ENCODE measurements around the gene OTOS. TPM values are rescaled to one million over a fixed set of nuclear protein-coding genes. Genes with fewer than 3 reads are reported as not detected.

Gene OTOS
- total RNA-seq, 2 donors from 2014 or later = not detected

DNA sequence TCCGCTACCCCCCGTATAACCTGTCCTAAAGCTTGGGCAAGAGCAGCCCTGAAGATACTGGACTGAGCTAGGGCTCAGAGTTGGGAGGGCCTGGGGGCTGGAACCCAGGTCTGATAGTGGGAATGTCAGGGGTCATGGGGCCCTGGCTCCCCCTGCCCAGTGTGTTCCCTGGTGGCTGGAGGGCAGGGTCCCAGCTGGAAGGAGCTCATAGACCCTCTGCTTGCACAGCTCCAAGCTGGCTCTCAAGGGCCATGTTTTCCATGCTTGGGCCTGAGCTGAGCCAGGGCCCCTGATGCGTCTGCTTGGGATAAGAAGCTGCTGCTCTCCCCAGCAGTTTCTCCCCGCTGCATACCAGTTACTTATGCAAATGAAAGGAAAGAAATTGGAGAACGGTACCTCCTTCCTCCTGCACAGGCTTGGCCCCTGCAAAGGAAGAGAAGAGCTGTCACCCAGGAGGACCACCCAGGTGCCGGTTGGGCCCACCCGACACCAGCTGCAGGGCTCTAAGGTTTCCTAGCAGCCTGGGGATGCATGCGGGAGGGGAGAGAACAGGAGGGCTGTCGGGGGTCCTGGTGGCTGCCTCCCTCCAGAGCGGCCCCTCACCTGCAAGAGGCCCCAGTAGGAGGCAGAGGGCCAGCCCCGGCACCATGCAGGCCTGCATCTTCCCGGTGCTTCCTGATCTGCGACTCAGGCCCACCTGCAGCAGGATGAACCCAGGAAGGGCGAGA lies 628 bp downstream of the OTOS start:
- Mint-ChIP-seq H3K27ac (no peak overlapping the region), H3K27me3 (no peaks in the 10 kb centered on the region), H3K4me1 (peaks cover 8% of the 10 kb centered on the region), H3K9me3 (no peaks in the 10 kb centered on the region), H3K4me3 (no peak overlapping the region), H3K36me3 (ENCODE audit: low read depth) (peaks cover 8% of the 10 kb centered on the region)
- ATAC-seq (replicated peaks) = no peak

GRCh38 chr2:240139011-240139441 lies 1.4 kb downstream of the OTOS start:
- no peak overlapping the region for H3K4me3 Mint-ChIP-seq
- peaks cover 13% of the 10 kb centered on the region for H3K36me3 Mint-ChIP-seq (ENCODE audit: low read depth)
- H3K27ac Mint-ChIP-seq = no peak overlapping the region
- no peak for ATAC-seq (replicated peaks)
- no peaks in the 10 kb centered on the region for H3K9me3 Mint-ChIP-seq
- no peaks in the 10 kb centered on the region for H3K27me3 Mint-ChIP-seq
- H3K4me1 Mint-ChIP-seq = peaks cover 10% of the 10 kb centered on the region

GRCh38 chr2:240138254-240138984 lies 2.0 kb downstream of the OTOS start:
- no peak for ATAC-seq (replicated peaks)
- Mint-ChIP-seq H3K27me3 (no peaks in the 10 kb centered on the region), H3K4me3 (peak overlapping the region; percentile 97), H3K27ac (no peak overlapping the region), H3K36me3 (ENCODE audit: low read depth) (peaks cover 19% of the 10 kb centered on the region), H3K9me3 (no peaks in the 10 kb centered on the region), H3K4me1 (peaks cover 10% of the 10 kb centered on the region)

DNA sequence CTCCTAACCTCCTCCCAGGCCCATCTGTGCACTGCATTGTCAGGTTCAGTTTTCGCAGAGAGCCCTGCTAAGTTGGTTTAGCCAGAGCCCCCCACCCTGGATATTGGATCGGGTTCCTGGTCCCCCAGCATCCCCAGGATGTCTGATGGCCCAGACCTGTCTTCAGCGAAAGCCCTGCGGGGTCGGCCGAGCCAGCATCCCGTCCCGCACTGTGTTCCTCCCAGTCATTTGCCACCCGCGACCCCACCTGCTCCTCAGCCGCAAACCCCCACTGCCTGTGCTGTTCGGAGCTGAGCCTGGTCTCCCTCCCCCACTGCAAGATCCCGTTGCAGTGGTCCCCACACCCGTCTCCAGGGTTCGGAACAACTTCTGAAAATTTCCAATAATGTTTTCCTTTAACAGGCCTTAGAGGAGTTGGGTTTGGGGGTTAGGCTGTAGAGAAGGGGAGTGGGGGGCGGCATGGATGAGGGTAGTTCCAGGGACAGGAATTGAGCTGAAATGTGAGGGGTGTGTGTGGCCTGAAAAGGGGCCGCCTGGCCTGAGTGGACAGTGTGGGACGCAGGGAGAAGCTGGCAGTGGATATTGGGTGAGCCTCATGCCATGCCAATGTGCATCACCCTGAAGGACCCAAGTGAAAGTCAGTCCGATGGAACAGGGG lies 2.7 kb downstream of the OTOS start:
- Mint-ChIP-seq H3K4me1 (peaks cover 10% of the 10 kb centered on the region), H3K27me3 (no peaks in the 10 kb centered on the region), H3K36me3 (ENCODE audit: low read depth) (peaks cover 26% of the 10 kb centered on the region), H3K9me3 (no peaks in the 10 kb centered on the region), H3K27ac (peak overlapping the region; percentile 8), H3K4me3 (peak overlapping the region; percentile 97)
- no peak for ATAC-seq (replicated peaks)

DNA sequence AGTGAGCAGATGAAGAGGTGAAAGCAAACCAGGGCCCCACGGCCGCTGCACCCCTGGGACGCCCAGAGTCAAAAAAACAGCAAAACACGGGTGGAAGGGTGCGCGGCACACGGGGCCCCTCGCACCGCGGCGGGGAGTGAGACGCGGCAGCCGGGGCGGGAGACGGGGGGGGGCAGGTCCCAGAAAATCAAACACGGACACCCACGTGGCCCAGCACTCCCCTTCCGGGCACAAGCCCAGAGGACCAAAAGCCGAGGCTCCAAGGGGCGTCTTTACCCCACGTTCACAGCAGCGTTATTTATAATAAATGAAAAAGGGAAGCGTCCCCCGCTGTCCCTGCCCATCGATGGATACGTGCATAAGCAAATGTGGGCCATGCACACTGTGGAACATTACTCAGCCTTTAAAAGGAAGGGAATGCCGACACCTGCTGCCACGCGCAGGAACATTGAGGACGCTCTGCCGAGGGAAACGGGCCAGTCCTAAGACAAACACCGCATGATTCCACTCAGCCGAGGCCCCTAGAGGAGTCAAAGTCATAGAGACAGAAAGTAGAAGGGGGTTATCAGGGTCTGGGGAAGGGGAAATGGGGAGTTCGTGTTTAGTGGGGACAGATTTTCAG lies 3.7 kb downstream of the OTOS start:
- Mint-ChIP-seq H3K9me3 (no peaks in the 10 kb centered on the region), H3K4me3 (peak overlapping the region; percentile 97), H3K27me3 (no peaks in the 10 kb centered on the region), H3K36me3 (ENCODE audit: low read depth) (peaks cover 36% of the 10 kb centered on the region), H3K4me1 (peaks cover 10% of the 10 kb centered on the region), H3K27ac (peak overlapping the region; percentile 97)
- peak; percentile 32 for ATAC-seq (replicated peaks)

DNA sequence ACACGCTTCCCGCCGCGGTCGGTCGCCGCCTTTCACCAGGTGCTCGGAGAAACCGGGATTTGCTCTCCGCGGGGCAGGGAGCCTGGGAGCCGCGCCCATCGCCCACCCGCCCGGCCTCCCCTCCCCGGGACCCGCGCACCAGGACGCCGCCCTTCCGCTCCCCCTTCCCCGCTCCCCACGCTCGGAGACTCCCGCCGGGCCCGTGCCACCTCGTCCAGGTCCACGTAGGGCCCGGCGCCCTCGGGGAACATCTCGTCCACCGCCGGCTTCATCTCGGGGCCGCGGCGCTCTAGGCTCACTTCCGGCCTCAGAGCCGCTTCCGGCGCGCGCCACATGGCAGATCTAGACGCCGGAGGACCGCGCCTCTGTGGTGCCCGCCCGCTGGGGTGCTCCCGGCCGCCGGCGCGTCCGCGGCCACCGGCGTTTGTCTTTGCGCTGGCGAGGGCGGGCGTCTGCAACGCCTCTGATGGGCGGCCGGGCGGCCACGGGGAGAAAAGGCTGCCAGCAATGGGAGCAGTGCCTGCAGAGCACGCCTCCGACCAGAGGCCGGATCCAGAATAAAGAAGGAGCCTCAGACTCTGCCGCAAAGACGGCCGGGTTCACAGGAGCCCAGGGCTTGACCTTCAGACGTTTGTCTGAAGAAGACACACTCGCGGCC lies 4.3 kb downstream of the OTOS start, which contains the start of gene COPS9:
Gene COPS9 (minus strand): TSS at position 293 of the 658 bp plus-strand sequence. CDS start 21 bp downstream, at position 272.
- H3K4me1 Mint-ChIP-seq = peaks cover 10% of the 10 kb centered on the region
- H3K27ac Mint-ChIP-seq = peak within 1 kb of the TSS; percentile 97
- peak; percentile 99 for ATAC-seq (replicated peaks)
- H3K4me3 Mint-ChIP-seq = peak within 1 kb of the TSS; percentile 97
- no peaks in the 10 kb centered on the region for H3K27me3 Mint-ChIP-seq
- peaks cover 42% of the 10 kb centered on the region for H3K36me3 Mint-ChIP-seq (ENCODE audit: low read depth)
- no peaks in the 10 kb centered on the region for H3K9me3 Mint-ChIP-seq

- Mint-ChIP-seq H3K27ac (peak overlapping the region; percentile 97), H3K4me3 (peak overlapping the region; percentile 97), H3K36me3 (ENCODE audit: low read depth) (peaks cover 47% of the 10 kb centered on the region), H3K4me1 (peaks cover 10% of the 10 kb centered on the region), H3K9me3 (no peaks in the 10 kb centered on the region), H3K27me3 (no peaks in the 10 kb centered on the region)
- peak; percentile 20 for ATAC-seq (replicated peaks)
These were observed 4.8 kb downstream of the OTOS start for GRCh38 chr2:240135706-240136012.

DNA sequence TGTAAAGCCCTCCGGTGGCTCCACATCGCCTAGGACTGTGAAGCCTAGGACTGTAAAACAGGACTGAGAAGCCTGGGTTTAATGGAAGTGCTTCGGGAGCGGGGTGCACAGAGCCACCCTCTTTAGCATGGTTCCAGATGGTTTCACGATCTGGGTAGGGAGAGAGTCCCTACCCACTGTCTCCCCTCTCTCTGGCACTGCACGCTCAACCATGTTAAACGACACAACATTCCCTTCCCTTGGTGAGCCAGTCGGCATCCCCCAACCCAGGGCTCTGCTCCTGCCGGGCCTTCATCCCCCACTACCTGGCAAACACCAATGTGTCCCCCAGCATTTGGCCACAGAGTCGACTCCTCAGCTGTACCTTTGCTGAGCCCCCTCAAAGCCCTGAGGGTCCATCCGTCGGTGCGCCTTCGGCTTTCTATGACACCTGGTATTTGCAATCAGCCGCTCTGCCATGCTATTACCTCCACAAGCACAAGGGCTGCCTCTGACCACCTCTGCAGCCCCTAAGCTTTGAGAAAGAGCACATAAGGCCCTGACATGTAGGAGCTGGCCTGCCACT lies 5.4 kb downstream of the OTOS start:
- H3K36me3 Mint-ChIP-seq (ENCODE audit: low read depth) = peaks cover 53% of the 10 kb centered on the region
- no peak for ATAC-seq (replicated peaks)
- no peaks in the 10 kb centered on the region for H3K27me3 Mint-ChIP-seq
- no peaks in the 10 kb centered on the region for H3K9me3 Mint-ChIP-seq
- peak overlapping the region; percentile 97 for H3K27ac Mint-ChIP-seq
- peak overlapping the region; percentile 97 for H3K4me3 Mint-ChIP-seq
- peaks cover 10% of the 10 kb centered on the region for H3K4me1 Mint-ChIP-seq

- ATAC-seq (replicated peaks) = no peak
- Mint-ChIP-seq H3K27me3 (no peaks in the 10 kb centered on the region), H3K27ac (peak overlapping the region; percentile 97), H3K4me3 (peak overlapping the region; percentile 97), H3K9me3 (no peaks in the 10 kb centered on the region), H3K36me3 (ENCODE audit: low read depth) (peaks cover 59% of the 10 kb centered on the region), H3K4me1 (peaks cover 10% of the 10 kb centered on the region)
These were observed 6.0 kb downstream of the OTOS start for GRCh38 chr2:240134466-240134865.

DNA sequence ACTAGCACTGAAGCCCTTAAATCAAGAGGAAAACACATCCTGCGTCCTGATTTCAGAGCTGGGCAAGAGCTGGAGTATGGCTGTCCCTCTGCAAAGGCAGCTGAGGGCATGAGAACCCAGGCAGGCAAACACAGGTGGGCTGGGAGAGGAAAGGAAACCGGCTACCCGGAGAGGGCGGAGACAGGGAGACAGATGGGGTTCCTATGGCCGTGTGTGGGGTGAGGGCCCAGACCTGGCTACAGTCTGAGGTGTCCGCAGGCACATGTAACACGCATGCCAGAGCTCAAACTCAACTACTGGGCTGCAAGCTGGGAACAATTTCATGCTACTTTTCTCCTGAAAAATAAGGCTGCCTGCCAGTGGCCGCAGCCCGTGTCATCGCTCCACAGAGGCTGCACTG lies 7.1 kb downstream of the OTOS start:
- H3K36me3 Mint-ChIP-seq (ENCODE audit: low read depth) = peaks cover 69% of the 10 kb centered on the region
- H3K4me3 Mint-ChIP-seq = no peak overlapping the region
- peaks cover 10% of the 10 kb centered on the region for H3K4me1 Mint-ChIP-seq
- no peaks in the 10 kb centered on the region for H3K9me3 Mint-ChIP-seq
- H3K27ac Mint-ChIP-seq = no peak overlapping the region
- H3K27me3 Mint-ChIP-seq = no peaks in the 10 kb centered on the region
- ATAC-seq (replicated peaks) = no peak

GRCh38 chr2:240132651-240132980 lies 7.8 kb downstream of the OTOS start:
- Mint-ChIP-seq H3K27ac (no peak overlapping the region), H3K36me3 (ENCODE audit: low read depth) (peaks cover 77% of the 10 kb centered on the region), H3K9me3 (no peaks in the 10 kb centered on the region), H3K4me3 (no peak overlapping the region), H3K4me1 (peaks cover 10% of the 10 kb centered on the region), H3K27me3 (no peaks in the 10 kb centered on the region)
- ATAC-seq (replicated peaks) = no peak

GRCh38 chr2:240131941-240132650 lies 8.4 kb downstream of the OTOS start:
- Mint-ChIP-seq H3K4me1 (peaks cover 10% of the 10 kb centered on the region), H3K27ac (no peak overlapping the region), H3K27me3 (no peaks in the 10 kb centered on the region), H3K9me3 (no peaks in the 10 kb centered on the region), H3K36me3 (ENCODE audit: low read depth) (peaks cover 82% of the 10 kb centered on the region), H3K4me3 (no peak overlapping the region)
- ATAC-seq (replicated peaks) = no peak

DNA sequence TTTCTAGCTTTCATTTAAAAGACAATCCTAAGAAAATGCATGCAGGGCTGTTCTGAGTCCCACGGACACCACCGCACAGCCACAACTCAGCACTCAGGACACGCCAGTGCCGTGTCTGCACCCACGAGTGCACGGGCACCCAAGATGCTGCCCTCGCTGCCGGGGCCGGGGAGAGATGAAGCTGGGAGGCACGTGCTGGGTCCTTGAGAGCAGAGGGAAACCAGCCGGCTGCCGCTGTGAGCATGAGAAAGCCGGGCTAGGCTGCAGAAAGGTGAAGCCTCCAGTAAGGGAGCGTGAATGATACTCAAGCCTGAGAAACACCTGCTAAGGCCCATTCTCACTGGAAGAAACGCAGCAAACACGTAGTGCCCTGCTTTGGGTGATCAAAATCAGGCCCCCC lies 9.2 kb downstream of the OTOS start:
- no peak for ATAC-seq (replicated peaks)
- no peak overlapping the region for H3K4me3 Mint-ChIP-seq
- H3K27me3 Mint-ChIP-seq = no peaks in the 10 kb centered on the region
- H3K27ac Mint-ChIP-seq = no peak overlapping the region
- H3K36me3 Mint-ChIP-seq (ENCODE audit: low read depth) = peaks cover 83% of the 10 kb centered on the region
- peaks cover 10% of the 10 kb centered on the region for H3K4me1 Mint-ChIP-seq
- H3K9me3 Mint-ChIP-seq = no peaks in the 10 kb centered on the region
